GM12873 (cell line): ENCODE data around the gene ZNF782.

Experiments used
- TF ChIP-seq, protein P1 (sequence below): IDR thresholded peaks from 2 replicates; pipeline ENCODE4 v1.5.1; 2012; ENCODE audit warnings: low read depth, mild to moderate bottlenecking, moderate library complexity, low read length, control low read depth; ENCODE audit not compliant: insufficient read depth; ENCODE audit errors: missing control alignments

The ZNF782 gene

GRCh38 chr9:96818533-96818932 lies 35.8 kb downstream of the ZNF782 start:
- TF ChIP-seq, protein P1, sequence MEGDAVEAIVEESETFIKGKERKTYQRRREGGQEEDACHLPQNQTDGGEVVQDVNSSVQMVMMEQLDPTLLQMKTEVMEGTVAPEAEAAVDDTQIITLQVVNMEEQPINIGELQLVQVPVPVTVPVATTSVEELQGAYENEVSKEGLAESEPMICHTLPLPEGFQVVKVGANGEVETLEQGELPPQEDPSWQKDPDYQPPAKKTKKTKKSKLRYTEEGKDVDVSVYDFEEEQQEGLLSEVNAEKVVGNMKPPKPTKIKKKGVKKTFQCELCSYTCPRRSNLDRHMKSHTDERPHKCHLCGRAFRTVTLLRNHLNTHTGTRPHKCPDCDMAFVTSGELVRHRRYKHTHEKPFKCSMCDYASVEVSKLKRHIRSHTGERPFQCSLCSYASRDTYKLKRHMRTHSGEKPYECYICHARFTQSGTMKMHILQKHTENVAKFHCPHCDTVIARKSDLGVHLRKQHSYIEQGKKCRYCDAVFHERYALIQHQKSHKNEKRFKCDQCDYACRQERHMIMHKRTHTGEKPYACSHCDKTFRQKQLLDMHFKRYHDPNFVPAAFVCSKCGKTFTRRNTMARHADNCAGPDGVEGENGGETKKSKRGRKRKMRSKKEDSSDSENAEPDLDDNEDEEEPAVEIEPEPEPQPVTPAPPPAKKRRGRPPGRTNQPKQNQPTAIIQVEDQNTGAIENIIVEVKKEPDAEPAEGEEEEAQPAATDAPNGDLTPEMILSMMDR, result no peak

DNA sequence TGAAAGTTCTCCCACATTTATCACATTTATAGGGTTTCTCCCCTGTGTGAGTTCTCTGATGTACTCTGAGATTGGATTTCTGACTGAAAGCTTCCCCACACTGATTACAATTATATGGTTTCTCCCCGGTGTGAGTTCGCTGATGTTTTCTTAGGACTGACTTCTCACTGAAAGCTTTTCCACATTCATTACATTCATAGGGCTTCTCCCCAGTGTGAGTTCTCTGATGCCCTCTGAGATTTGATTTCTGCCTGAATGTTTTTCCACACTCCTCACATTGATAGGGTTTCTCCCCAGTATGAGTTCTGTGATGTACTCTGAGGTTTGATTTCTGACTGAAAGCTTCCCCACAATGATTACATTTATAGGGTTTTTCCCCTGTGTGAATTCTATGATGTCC lies 36.3 kb downstream of the ZNF782 start:
- TF ChIP-seq, protein P1, result no peak

DNA sequence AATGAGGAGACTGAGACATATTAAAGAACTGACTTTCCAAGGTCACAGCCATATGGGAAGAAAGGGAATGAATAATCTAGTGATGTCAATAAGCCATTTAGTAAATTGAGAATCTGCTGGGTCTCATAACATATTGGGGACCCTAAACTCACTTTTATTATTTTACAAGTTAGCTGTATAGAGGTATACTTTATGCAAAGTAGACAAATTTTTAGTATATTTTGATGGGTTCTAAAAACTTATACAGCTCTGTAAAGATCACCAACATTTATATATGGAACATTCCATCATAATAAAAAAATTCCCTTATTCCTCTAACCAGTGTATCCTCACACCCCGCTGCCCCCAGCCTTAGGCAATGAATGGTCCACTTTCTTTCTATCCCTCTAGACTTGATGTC lies 40.7 kb downstream of the ZNF782 start:
- TF ChIP-seq, protein P1, result no peak

DNA sequence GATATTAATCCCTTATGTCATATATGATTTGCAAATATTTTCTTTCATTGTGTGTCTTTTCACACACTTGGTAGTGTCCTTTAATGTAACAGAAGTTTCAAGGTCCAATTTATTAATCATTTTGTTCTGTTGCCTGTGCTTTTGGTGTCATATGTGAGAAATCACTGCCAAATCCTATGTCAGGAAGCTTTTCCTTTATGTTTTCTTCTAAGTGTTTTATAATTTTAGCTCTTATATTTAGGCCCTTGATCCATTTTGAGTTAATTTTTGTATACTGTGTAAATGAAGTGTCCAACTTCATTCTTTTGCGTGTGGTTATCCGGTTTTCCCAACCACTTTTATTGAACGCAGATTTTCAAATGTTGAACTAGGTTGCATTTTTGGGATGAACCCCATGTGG lies 70.3 kb downstream of the ZNF782 start:
- TF ChIP-seq, protein P1, result no peak

- TF ChIP-seq, protein P1, result no peak
Observed at GRCh38 chr9:96782235-96782634, 72.1 kb downstream of the ZNF782 start.

DNA sequence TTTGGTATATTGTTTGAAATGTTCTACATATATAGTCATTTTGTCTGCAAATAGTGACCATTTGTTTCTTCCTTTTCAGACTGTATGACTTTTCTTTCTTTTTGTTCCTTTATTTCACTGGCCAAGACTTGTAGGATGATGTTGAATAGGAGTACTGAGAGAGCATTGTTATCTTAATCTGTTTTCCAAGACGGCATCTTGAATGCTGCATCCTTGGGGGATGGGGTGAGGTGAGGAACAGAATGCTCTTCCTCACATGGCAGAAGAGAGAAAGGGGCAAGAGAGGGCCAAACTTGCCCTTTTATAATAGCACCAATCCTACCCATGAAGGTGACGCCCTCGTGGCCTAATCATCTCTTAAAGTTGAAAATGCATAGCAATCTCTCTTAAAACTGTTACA lies 72.8 kb downstream of the ZNF782 start:
- TF ChIP-seq, protein P1, result no peak

DNA sequence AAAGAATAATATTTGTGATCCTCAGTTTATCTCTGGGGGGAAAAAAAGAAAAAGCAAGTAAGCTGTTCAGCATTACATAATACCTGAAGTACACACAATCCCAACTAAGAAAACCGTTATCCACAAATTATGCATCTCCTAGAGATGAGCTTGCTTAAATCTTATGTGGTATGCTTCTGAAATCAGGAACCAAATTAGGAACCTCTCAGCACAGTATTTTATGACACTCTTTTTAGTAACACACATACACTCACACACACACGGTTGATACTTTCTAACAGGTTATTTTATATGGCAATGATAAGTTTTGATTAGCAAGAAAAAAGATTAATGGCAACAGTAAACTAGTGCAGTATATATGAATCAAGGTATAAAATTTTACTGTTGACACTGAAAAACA lies 75.2 kb downstream of the ZNF782 start:
- TF ChIP-seq, protein P1, result no peak
